Liver (tissue), 9 donors: ENCODE data around the gene CUTA. TPM values are rescaled to one million over a fixed set of nuclear protein-coding genes. Genes with fewer than 3 reads are reported as not detected.

Experiments
- DNase-seq: peaks from one replicate; pipeline ENCODE4 v3.0.0-alpha.2; 2017; ENCODE audit warnings: low spot score
- H3K27ac ChIP-seq, 2 donors: one replicate each; pipeline ENCODE4 v1.7.0; 2013; ENCODE audit warnings: inconsistent platforms in 2 of 2, low read length in 2 of 2, control low read depth in 1 of 2, low read depth in 1 of 2, mild to moderate bottlenecking in 1 of 2
- H3K27me3 ChIP-seq, 4 donors: one replicate each; pipeline versions ENCODE4 v1.6.1 to v1.7.0; 2013; ENCODE audit warnings: low read length in 3 of 4, inconsistent platforms in 1 of 4, mild to moderate bottlenecking in 1 of 4, moderate library complexity in 1 of 4; ENCODE audit not compliant: control insufficient read depth in 4 of 4, insufficient read depth in 4 of 4
- H3K36me3 ChIP-seq, 4 donors: one replicate each; pipeline versions ENCODE4 v1.6.1 to v1.7.0; 2013; ENCODE audit warnings: low read length in 3 of 4, mild to moderate bottlenecking in 3 of 4, low read depth in 1 of 4, moderate library complexity in 1 of 4; ENCODE audit not compliant: control insufficient read depth in 4 of 4, insufficient read depth in 3 of 4
- H3K4me1 ChIP-seq, 4 donors: one replicate each; pipeline versions ENCODE4 v1.6.1 to v1.7.0; 2013; ENCODE audit warnings: low read length in 3 of 4, mild to moderate bottlenecking in 3 of 4, moderate library complexity in 1 of 4; ENCODE audit not compliant: control insufficient read depth in 4 of 4, insufficient read depth in 4 of 4
- H3K4me3 ChIP-seq, 3 donors: one replicate each; pipeline versions ENCODE4 v1.6.1 to v1.7.0; 2013; ENCODE audit warnings: low read length in 3 of 3, control low read depth in 1 of 3, low read depth in 1 of 3, mild to moderate bottlenecking in 1 of 3
- H3K9ac ChIP-seq, 2 donors: one replicate each; pipeline ENCODE4 v1.7.0; 2013; ENCODE audit warnings: low read length in 2 of 2, mild to moderate bottlenecking in 2 of 2, moderate library complexity in 2 of 2, control low read depth in 1 of 2, low read depth in 1 of 2
- H3K9me3 ChIP-seq, 4 donors: one replicate each; pipeline versions ENCODE4 v1.6.1 to v1.7.0; 2013; ENCODE audit warnings: low read length in 3 of 4; ENCODE audit not compliant: control insufficient read depth in 4 of 4
- CTCF ChIP-seq: fragments of 150-350 bp; IDR thresholded peaks from 2 replicates; pipeline ENCODE4 v1.5.1; 2017; ENCODE audit warnings: improper control_type of control experiment, low read depth, low read length; ENCODE audit not compliant: missing input control
- EGR1 ChIP-seq, 2 donors: IDR thresholded peaks; 2 replicates each; pipeline ENCODE4 v1.6.1; 2016 to 2018; ENCODE audit warnings: antibody characterized with exemption in 2 of 2, low read depth in 2 of 2
- FOXA1 ChIP-seq: IDR thresholded peaks from 2 replicates; pipeline ENCODE4 v1.6.1; 2016; ENCODE audit warnings: antibody characterized with exemption
- GABPA ChIP-seq, 2 donors: IDR thresholded peaks in 1 of 2; conservative IDR thresholded peaks in 1 of 2; 2 replicates each; pipeline ENCODE4 v1.6.1; 2016; ENCODE audit warnings: antibody characterized with exemption in 2 of 2, mild to moderate bottlenecking in 1 of 2, moderate library complexity in 1 of 2
- HNF4A ChIP-seq, 2 donors: conservative IDR thresholded peaks; 2 replicates each; pipeline ENCODE4 v1.6.1; 2016; ENCODE audit warnings: antibody characterized with exemption in 2 of 2, mild to moderate bottlenecking in 2 of 2
- HNF4G ChIP-seq: IDR thresholded peaks from 2 replicates; pipeline ENCODE4 v1.6.1; 2016; ENCODE audit warnings: antibody characterized with exemption
- JUND ChIP-seq, 2 donors: IDR thresholded peaks; 2 replicates each; pipeline ENCODE4 v1.6.1; 2016; ENCODE audit warnings: antibody characterized with exemption in 2 of 2
- NR2F2 ChIP-seq: IDR thresholded peaks from 2 replicates; pipeline ENCODE4 v1.6.1; 2016; ENCODE audit warnings: antibody characterized with exemption
- RAD21 ChIP-seq, 2 donors: IDR thresholded peaks; 2 replicates each; pipeline ENCODE4 v1.6.1; 2016; ENCODE audit warnings: antibody characterized with exemption in 2 of 2, mild to moderate bottlenecking in 2 of 2
- REST ChIP-seq: IDR thresholded peaks from 2 replicates; pipeline ENCODE4 v1.6.1; 2016; ENCODE audit warnings: antibody characterized with exemption, mild to moderate bottlenecking
- RXRA ChIP-seq, 2 donors: IDR thresholded peaks; 2 replicates each; pipeline ENCODE4 v1.6.1; 2017 to 2018; ENCODE audit warnings: antibody characterized with exemption in 2 of 2, mild to moderate bottlenecking in 1 of 2
- SP1 ChIP-seq: IDR thresholded peaks from 2 replicates; pipeline ENCODE4 v1.6.1; 2018; ENCODE audit warnings: antibody characterized with exemption, mild to moderate bottlenecking
- TAF1 ChIP-seq: conservative IDR thresholded peaks from 2 replicates; pipeline ENCODE4 v1.6.1; 2016; ENCODE audit warnings: antibody characterized with exemption, mild to moderate bottlenecking
- YY1 ChIP-seq: IDR thresholded peaks from 2 replicates; pipeline ENCODE4 v1.6.1; 2016; ENCODE audit warnings: antibody characterized with exemption, mild to moderate bottlenecking
- WGBS: extraction: QIAGEN DNeasy Blood & Tissue Kit; methylation state at CpG from one replicate; pipeline ENCODE4 v1.1.7; 2013; 5-methylcytosine and 5-hydroxymethylcytosine counted together
- polyA plus RNA-seq, 2 donors: library from polyadenylated mRNA; stranded (reverse) in 1 of 2; unstranded in 1 of 2; fragments of 200-250 nt in 1 of 2; fragments of >200 nt in 1 of 2; fragmentation: Nextera tagmentation in 1 of 2; extraction: Ambion mirVana in 1 of 2; gene quantifications; one replicate each; pipeline versions ENCODE4 v1.2.1 to v1.2.3, GENCODE V29; 2013 to 2015
- total RNA-seq, 2 donors: library from RNA; depleted of rRNA; stranded (reverse); fragments of >200 nt; gene quantifications; one replicate each; pipeline ENCODE4 v1.2.3, GENCODE V29; 2014
- TF ChIP-seq, protein P1 (sequence below): IDR thresholded peaks from 2 replicates; pipeline ENCODE4 v1.6.1; 2016; ENCODE audit warnings: antibody characterized with exemption
- TF ChIP-seq, protein P2 (sequence below): IDR thresholded peaks from 2 replicates; pipeline ENCODE4 v1.6.1; 2016; ENCODE audit warnings: antibody characterized with exemption
- TF ChIP-seq, protein P3 (sequence below): IDR thresholded peaks from 2 replicates; pipeline ENCODE4 v1.6.1; 2016; ENCODE audit warnings: antibody characterized with exemption
- donor health status: healthy.
- donor health status: healthy.
- donor health status: healthy.
- donor health status: healthy.
- donor health status: healthy.

The CUTA gene
- total and polyA plus RNA-seq, 4 donors, result 33.1 to 164 (median 93.2) TPM

DNA sequence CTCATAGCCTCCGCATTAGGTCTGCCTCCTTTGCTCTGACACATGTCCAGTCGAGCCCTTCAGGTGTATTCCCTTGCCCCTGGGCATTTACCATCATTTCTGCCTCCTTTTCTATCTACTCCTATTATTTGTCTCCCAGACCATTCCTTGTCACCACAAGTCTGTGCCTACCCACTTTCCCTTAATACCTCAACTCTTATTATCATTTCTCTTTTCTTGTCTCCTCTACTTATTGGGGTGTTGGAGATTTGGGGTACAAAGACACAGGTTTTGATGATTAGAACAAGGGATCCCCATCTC, 3.4 kb upstream of the CUTA start (continued):
- TF ChIP-seq CTCF (no peak), NR2F2 (no peak), YY1 (no peak), HNF4A (conservative IDR thresholded peaks at IDR 0.05) (no peak)

DNA sequence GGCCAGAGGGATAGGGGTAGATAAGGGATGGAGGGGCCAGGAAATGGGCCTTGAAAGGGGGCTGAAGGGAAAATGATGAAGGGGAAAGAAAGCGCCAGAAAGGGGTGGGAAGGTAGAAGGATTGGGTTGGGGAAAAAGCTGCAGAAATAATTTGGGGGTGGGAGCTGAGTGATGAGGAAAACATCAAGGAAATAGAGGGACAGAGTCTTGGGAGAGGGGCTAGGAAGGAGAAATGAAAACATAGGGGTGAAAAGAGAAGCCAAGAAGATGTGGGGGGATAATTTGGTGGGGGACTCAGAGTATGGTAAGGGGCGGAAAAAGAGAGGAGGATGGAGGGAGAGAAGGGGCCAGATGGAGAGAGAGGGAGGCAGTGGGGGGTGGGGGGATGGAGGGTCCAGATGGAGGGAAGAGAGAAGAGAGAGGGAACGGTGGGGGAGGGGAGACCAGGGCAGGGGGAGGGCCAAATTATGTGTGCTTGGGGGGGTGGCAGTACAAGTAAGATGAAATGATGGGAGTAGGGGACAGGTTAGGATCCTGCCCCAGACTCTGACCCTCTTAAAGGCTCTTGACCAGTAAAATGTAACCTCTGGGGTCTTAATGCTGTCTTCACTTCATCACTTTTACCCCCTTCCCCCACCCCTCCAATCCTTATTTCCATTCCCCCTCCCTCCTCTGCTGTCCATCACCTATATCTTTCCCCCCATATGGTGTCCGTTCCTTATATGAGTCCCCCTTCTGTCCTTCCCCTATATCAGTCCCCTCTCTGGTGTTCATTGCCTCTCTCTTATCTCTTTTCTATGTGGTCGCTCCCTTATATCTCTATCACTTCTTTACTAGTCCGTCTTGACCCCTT, 2.8 kb upstream of the CUTA start:
- Histone ChIP-seq H3K4me3 (no peak overlapping the region), H3K4me1 (peaks cover 14 to 32% (median 24%) of the 10 kb centered on the region in 4 donors), H3K27me3 (no peaks in the 10 kb centered on the region)

More for the DNA sequence above, 2.8 kb upstream of the CUTA start:
- 65% methylated on average over 6 of the region's 6 CpGs for WGBS
- TF ChIP-seq FOXA1 (no peak), EGR1 (IDR thresholded peaks at IDR 0.05; ENCODE audit: low read depth in 2 of 2) (no peak), TAF1 (no peak), JUND (IDR thresholded peaks at IDR 0.05) (no peak), NR2F2 (no peak), GABPA (IDR thresholded peaks at IDR 0.05 in 1 of 2, conservative IDR thresholded peaks at IDR 0.05 in 1 of 2) (no peak), RXRA (IDR thresholded peaks at IDR 0.05) (no peak), RAD21 (IDR thresholded peaks at IDR 0.05) (no peak), YY1 (no peak), HNF4G (no peak), REST (no peak), HNF4A (conservative IDR thresholded peaks at IDR 0.05) (no peak), SP1 (no peak), CTCF (no peak)
- TF ChIP-seq, protein P1, sequence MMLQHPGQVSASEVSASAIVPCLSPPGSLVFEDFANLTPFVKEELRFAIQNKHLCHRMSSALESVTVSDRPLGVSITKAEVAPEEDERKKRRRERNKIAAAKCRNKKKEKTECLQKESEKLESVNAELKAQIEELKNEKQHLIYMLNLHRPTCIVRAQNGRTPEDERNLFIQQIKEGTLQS, result no peak
- TF ChIP-seq, protein P2, sequence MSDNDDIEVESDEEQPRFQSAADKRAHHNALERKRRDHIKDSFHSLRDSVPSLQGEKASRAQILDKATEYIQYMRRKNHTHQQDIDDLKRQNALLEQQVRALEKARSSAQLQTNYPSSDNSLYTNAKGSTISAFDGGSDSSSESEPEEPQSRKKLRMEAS, result no peak
- TF ChIP-seq, protein P3, sequence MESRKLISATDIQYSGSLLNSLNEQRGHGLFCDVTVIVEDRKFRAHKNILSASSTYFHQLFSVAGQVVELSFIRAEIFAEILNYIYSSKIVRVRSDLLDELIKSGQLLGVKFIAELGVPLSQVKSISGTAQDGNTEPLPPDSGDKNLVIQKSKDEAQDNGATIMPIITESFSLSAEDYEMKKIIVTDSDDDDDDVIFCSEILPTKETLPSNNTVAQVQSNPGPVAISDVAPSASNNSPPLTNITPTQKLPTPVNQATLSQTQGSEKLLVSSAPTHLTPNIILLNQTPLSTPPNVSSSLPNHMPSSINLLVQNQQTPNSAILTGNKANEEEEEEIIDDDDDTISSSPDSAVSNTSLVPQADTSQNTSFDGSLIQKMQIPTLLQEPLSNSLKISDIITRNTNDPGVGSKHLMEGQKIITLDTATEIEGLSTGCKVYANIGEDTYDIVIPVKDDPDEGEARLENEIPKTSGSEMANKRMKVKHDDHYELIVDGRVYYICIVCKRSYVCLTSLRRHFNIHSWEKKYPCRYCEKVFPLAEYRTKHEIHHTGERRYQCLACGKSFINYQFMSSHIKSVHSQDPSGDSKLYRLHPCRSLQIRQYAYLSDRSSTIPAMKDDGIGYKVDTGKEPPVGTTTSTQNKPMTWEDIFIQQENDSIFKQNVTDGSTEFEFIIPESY, result no peak
- no peak overlapping the region for H3K9ac ChIP-seq
- H3K36me3 ChIP-seq, result peaks cover 0 to 2% (median under 1%) of the 10 kb centered on the region in 4 donors
- no peak for DNase-seq
- H3K27ac ChIP-seq, result no peak overlapping the region
- H3K9me3 ChIP-seq, result no peaks in the 10 kb centered on the region
